Measurements from ENCODE around the gene GRK4. TPM values are rescaled to one million over a fixed set of nuclear protein-coding genes. Genes with fewer than 3 reads are reported as not detected.
"Not testable (repeated sequence)": the region's sequence is repeated elsewhere in the genome, so short reads cannot be mapped to it uniquely, and the experiment has no call there.

The GRK4 gene
- polyA plus RNA-seq, 1 donor, result 11.2 TPM

DNA sequence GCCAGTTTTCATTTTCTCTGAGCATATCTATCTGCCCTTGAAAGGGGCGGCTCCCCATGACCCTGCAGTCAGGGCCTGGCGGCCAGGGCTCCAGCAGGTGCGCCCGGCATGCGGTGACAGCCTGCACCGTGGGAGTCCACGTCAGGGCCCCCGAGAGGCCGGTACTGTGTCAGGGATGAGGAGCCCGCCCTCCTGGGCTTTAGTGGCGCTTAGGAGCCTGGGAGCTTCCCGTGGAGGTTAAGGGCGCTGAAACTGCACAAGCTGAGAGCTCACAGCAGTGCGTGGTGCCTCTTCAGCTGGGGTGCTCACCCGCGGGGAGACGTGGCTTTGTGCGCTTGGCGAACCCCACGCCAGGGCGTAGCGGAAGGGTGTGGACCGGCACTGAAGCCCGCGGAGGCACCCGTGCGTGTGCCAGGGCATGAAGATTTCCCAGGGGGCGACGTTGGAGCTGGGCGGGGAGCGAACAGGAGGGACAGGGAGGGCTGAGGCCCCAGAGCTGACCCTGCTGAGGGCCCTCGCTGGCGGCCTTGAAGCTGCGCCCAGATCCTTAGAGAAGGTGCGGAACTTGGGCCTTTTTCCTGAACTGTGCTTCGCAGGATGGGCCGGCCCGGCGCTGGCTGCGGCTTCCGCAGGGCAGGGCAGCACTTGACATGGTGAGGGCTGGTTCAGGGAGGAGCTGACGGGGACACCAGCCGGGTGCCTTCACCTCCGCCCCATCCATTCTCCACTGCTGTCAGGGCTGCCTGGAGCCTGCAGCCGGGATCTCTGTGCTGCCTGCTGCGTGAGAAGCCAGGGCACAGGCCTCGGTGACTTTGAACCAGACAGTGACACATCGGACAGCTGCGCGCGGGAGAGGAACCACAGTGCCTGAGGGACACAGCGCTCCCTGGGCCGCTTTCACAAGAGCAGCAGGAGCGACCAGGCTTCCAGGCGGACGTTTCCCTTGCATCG lies 78.1 kb downstream of the GRK4 start:
- DNase-seq, result no peak

DNA sequence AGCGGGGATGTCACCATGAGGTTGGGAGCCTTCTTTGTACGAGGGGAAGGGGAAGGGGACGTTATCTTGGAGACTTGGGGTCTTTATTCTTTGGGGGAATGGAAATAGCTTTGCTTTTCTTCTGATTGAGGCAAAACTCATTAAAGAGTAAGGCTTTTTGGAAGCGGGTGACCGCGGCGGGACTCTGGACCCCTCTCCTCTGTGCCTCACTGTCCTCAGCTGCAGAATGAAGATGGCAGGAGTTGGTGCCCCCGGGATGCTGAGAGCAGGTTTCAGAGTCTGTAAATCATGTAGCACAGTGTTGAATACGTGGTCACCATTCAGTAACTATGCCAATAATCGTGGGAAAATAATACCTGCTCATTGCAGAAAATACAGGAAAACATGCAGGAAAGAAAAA lies 78.9 kb downstream of the GRK4 start:
- no peak for DNase-seq

DNA sequence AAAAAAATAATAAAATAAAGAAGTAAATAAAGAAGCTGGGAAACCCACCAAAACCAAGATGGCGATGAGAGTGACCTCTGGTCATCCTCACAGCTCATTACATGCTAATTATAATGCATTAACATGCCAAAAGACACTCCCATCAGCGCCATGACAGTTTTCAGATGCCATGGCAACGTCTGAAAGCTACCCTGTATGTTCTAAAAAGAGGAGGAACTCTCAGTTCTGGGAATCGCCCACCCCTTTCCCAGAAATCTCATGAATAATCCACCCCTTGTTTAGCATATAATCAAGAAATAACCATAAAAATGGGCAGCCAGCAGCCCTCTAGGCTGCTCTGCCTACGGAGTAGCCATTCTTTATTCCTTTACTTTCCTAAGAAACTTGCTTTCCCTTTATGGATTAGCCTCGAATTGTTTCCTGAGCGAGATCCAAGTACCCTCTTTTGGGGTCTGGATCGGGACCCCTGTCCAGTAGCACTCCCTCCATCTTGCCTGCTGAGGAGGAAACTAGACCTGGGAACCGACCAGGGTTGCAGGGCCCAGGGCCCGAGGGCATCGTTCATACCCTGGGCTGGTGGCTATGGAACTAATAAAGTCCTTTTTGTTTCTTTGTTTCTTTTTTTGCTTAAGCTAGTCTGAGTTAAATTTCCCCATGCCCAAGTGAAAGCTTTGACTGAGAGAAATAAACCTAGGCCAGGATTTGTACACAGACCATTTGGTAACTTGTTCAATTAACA lies 80.1 kb downstream of the GRK4 start:
- no peak for DNase-seq

DNA sequence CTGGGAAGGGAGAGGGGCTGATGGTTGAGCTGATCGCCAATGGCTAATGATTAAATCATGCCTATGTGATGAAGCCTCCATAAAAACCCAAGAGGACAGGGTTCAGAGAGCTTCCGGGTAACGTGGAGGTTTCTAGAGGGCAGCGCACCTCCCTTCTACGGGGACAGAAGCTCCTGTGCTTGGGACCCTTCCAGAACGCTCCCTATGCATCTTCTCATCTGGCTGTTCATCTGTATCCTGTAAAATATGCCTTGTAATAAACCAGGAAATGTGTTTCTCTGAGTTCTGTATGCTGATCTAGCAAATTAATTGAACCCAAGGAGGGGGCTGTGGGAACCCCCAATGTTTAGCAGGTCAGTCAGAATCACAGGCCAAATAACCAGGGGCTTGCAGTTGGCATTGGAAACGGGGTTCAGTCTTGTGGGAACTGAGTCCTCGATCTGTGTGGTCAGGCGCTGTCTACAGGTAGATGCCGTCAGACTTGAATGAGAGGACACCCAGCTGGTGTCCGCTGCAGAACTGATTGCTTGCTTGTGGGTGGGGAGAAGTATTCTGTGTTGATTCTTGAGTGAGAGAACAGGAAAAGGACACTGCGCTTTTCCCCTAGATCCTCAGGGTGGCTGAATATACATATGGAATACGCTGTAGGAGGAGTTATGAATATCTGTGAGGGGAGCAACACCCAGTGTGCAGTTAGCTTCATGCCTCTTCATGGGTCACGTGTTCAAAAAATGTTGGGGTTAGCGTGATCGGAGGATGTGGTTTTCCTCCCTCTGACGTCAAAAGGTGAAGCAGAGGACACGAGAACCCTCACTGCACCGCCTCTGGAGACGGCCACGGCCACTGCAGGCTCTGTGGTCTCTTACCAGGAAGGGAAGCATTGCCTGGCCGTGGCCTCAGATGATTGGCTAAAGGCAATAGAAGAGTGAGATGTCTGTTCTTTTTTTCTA lies 81.8 kb downstream of the GRK4 start:
- DNase-seq, result no peak

DNA sequence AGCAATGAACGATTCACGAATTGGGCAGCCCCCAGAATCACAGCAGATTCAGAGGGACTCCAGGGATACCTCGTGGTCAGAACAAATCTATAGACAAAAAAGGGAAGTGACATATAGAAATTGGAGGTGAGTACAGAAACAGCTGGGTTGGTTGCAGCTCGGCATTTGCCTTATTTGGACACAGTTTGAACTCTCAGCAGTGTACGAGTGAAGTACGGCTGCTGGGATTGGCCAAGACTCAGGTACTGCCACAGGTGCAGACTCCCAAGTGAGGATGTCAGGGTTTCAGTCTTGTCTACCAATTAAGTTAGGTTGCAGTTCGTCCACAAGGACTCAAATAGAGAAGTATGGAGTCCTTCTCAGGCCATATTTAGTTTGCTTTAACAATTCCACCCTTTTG lies 82.8 kb downstream of the GRK4 start:
- DNase-seq, result no peak

DNA sequence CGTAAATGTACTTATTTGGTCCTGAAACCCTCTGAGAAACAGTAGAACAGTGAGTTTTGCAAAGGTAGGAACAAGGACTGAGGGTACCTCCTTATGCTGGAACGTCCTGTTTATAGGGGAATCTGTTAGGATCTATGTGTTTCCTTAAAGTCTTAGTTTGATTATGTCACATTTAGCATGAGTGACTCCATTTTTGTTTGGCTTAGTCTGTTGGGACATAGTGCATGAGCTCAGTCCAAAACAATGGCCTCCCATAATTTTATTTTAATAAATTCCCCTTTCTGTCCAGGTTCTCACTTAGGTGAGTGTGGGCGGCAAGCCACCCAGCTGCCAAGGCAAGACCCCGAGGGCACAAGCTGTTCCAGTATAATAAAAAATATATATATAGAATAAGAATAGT lies 83.3 kb downstream of the GRK4 start:
- no peak for DNase-seq

DNA sequence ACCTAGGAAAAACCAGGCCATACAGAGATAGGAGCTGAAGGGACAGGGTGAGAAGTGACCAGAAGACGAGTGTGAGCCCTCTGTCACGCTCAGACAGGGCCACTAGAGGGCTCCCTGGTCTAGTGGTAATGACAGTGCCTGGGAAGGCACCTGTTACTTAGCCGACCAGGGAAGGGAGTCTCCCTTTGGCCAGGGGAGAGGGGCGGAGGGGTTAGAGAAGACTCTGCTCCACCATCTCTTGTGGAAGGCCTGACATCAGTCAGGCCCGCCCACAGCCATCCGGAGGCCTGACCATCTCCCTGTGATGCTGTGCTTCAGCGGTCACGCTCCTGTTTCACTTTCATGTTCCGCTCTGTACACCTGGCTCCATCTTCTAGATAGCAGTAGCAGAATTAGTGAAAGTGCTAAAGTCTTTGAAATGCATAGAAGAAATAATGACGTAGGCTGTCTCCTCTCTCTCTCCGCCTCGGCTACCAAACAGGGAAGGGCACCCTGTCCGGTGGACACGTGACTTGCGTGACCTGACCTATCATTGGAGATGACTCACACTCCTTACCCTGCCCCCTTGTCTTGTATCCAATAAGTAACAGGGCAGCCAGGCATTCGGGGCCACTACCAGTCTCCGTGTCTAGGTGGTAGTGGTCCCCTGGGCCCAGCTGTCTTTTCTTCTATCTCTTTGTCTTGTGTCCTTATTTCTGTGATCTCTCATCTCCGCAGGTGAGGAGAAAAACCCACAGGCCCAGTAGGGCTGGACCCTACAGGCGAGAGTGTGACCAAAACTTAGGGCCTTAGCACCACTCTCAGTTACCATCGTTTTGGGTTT lies 84.3 kb downstream of the GRK4 start:
- DNase-seq, result no peak

DNA sequence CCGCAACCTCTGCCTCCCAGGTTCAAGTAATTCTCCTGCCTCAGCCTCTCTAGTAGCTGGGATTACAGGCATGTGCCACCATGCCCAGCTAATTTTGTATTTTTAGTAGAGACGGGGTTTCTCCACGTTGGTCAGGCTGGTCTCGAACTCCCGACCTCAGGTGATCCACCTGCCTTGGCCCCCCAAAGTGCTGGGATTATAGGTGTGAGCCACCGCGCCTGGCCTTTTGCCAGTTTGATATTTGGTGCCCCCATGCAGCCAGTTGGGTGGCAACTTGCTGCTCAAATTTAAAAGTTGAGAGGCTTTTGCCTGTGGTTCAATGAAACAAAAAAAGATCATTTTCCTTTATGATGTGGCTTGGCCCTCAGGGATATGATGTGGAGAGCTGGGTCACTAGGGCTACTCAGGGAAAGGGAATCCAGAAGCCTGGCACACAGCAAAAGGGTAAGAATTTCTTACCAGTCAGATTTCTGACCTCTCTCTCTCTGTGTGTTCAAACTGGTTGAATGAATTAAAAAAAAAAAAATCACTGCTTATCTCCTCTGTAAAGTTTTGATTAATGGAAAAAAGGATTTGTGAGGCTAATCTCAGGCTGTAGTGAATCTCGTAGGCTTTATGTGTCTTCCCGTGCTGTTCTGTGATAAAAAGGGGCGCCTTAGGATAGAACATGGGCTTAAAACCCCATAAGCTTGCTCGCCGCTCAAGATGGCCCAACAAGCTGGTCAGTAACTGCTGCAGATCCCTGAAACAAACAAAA lies 87.9 kb downstream of the GRK4 start:
- DNase-seq, result not testable (repeated sequence)

DNA sequence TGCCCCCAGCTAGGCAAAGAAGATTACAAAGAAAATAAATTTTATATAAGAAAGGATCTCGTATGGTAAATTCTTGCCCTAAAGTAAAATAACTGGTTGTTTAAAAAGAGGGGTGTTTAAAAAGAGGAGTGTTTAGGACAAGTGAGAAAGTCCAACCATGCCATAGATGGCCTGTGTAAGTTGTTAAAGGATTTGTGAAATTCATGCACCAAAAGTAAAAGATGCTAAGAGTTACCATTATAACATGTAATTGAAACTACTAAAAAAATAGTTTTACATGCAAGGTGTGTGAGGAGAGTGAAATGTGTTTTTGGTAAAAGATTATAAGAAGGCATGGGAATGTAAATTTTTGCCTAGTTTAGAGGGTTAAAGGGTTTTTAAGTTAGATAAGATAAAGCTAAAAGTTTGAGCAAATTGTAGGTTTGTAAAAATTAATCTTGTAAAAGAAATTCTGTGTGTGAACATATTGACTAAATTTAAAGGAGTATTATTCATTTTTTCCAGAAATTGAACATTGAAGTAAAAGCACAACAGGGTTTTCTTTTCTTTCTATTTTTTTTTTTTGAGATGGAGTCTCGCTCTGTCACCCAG lies 90.9 kb downstream of the GRK4 start:
- no peak for DNase-seq

DNA sequence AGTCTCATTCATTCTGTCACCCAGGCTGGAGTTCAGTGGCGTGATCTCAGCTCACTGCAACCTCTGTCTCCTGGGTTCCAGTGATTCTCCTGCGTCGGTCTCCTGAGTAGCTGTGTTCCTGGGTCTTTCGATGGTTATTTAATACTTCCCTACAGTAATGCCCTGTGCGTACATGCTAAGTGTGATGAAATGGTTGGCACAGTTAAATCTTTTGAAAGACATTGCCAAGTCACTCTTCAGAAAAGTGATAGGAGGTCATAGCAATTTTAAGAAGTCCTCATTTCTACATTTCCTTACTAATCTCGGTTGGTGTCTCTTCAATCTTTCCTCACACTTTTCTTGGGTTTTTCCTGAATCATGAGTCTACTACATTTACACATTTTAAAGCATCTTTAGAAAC lies 96.6 kb downstream of the GRK4 start:
- no peak for DNase-seq

DNA sequence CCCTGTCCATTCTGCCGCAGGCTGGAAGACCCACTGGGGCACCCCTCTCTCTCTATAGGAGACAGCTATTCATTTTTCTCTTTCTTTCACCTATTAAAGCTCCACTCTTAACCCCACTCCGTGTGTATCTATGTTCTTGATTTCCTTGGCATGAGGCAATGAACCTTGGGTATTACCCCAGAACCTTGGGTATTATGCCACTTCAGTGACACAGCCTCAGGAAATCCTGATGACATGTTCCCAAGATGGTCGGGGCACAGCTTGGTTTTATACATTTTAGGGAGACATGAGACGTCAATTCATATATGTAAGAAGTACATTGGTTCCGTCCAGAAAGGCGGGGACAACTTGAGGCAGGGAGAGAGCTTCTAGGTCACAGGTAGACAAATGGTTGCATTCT lies 97.6 kb downstream of the GRK4 start:
- DNase-seq, result no peak

DNA sequence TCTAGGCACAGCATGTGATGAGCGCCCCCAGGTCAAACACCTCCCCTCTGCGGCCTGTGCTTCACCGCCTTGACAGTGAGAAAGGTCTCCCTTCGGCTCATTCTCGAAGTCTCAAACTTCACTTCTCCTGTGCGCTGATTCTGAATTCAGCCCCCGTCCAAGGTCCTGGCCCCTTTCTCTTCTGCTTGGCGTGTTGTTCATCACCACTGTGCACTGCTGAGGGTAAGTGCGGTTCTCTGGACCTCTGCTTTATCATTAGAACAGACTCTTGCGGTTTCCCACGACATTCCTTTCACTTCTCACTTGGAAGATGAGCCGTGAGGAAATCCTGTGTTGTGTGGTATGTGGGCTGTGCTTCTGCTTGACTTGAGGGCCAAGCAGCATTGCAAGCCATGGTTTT lies 99.1 kb downstream of the GRK4 start:
- DNase-seq, result no peak

DNA sequence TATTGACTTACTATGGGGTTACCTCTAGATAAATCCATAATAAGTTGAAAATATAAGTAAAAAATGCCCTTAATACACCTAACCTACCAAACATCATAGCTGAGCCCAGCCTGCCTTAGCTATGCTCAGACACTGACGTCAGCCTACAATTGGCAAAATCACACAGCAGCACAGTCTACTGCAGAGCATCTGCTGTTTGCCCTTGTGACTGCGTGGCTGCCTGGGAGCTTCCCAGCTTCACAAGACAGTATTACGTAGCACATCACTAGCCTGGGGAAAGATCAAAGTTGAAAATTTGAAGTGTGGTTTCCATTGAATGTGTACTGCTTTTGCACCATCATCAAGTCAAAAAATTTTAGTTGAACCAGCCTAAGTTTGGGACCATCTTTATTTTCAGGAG lies 102.2 kb downstream of the GRK4 start:
- no peak for DNase-seq

DNA sequence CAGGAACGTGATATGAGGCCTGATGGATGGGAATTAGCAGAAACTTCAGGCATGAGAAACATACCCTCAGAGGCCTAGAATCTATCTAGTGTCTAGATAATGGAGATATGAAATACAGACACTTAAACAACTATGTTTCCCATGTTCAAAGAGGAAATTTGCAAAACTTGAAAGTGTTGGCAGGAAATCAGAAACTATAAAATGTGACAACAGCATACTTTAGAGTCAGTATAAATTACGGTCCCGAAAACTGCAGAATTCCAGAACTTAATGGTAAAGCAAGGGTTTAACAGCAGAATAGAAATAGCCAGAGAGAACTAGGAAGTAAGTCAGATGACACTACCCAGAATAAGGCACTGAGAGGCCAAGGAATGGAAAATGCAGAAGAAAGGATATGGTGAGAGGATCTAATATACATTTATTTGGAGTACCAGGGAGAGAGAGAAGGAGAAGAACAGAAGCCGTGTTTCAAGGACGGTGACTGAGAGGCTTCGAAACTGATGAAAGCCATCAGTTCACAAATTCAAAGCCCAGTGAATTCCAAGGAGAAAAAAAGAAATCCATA lies 103.5 kb downstream of the GRK4 start:
- DNase-seq, result no peak

DNA sequence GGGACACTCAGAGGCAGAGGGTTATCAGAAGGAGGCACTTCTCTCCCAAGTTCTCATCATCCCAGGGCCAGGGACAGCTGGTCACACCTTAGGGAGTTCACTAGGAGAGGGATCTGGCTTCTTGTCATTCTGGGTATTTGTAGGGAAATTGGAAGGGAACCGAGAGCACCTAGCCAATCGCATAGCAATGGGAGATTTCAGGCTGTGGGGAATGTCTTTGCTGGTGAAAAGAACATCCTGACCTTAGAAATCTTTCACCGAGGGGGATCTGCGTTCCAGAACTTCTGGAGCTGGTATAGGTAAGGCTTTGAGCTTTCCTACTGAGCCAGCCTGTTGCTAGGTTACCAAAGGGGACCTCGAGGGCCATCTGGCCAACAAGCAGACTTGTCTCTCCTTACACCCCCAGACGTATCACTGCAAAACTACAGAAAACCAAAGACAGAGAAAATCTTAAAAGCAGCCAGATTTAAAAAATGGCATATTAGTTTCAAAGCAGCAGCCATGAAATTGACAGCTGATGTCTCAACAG lies 104.2 kb downstream of the GRK4 start:
- no peak for DNase-seq

DNA sequence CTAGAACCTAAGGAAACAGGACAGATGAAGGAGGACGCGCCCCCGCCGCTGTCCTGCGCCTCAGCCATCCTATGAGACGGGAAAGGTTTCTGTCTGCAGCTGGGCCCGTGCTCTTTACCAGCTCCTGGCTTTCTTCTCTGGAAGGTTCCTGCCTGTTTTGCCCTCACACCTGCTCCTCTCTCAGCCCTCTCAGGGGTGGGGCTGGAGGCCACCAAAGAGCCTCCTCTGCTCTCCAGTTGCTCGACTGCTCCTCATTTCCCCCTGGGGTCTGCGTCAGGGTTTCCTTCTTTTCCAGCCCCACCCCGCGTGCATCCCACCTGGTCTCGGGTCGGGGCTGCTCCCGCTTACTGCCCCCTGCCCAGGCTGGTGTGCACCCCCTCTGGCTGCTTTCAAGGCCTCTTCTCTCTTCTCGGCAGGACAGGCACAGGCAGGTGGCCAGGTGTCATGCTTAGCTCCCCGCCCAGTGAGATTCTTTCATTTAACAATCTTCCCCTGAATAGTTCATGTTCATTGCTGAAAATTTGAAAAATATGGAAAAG lies 106.4 kb downstream of the GRK4 start:
- no peak for DNase-seq

DNA sequence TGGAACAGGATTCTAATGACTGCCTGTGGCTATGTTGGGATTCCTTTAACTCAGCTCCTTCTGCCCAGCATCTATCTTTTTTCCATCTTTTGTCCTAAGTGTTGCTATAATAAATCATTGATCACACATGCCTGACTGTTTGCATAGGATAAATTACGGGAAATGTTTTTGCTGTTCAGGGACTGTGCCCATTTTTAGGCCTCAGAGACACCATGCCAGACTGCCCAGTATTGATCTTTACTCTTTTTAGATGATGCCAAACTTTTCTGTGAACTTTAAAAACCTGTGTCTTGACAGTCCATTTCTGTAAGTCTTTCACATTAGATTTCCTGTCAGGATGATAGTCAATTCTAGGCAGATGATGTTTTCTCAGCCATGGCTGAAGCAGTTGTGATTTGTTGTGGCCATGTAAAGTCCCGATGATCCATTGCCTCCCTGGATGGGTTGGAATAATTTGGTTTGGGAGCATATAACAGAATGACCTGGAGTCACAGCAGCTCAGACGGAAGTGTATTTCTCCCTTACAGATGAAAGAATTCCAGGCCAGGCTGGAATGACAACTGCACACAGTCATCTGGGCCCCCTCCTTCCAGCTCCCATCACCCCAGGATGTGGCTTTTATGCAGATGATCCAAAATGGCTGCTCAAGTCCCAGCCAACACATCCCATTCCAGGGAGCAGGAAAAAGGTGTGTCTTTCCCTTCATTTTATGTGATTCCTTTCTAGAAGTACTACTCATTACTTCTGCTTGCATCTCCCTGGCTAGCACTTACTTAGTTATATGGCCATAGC lies 107.5 kb downstream of the GRK4 start:
- DNase-seq, result no peak

DNA sequence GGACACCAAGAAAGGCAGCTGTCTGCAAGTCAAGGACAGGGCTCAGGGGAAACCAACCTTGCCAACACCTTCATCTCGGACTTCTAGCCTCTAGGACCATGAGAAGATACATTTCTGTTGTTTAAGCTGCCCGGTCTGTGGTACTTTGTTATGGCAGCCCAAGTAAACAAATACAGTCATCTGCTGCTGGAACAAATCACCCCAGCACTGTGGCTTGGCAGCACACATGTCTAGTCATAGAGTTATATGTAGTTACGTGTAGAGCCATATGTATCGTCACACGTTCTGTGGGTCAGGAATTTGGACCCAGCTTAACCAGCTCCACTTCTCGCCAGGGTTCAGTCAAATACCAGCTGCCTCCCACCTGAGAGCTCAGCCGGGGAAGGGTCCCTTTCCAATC lies 108.4 kb downstream of the GRK4 start:
- DNase-seq, result no peak

All from hindlimb muscle (tissue), 1 donor.